Activated B cell treated with CpG ODN at 0.5 μM for 24 hours (primary cell): Measurements from ENCODE around the gene MTHFD1L. TPM values are rescaled to one million over a fixed set of nuclear protein-coding genes. Genes with fewer than 3 reads are reported as not detected.

Experiments
- ATAC-seq: fragments of 200-7000 bp; cut with Tn5 transposase; one replicate; pipeline ENCODE4 v1.10.0; 2021; ENCODE audit warnings: low read depth, mild to moderate bottlenecking, moderate library complexity
- CTCF ChIA-PET: fragments of 350-600 bp; sonication (Branson Sonifier 250); formaldehyde crosslinking; loops from one replicate; lab custom pipeline; 2021; ENCODE audit warnings: antibody characterized with exemption; lab: Charles Lee
- POLR2A ChIA-PET: fragments of 350-600 bp; sonication (Branson Sonifier 250); formaldehyde crosslinking; loops from one replicate; lab custom pipeline; 2021; ENCODE audit warnings: antibody characterized with exemption; lab: Charles Lee
- DNase-seq: peaks from one replicate; pipeline ENCODE4 v3.0.0; 2022
- H3K27ac Mint-ChIP-seq: one replicate; pipeline ENCODE4 v1.8.0; 2020; ENCODE audit warnings: mixed read lengths
- H3K27me3 Mint-ChIP-seq: one replicate; pipeline ENCODE4 v1.8.0; 2021; ENCODE audit warnings: mixed read lengths
- H3K36me3 Mint-ChIP-seq: one replicate; pipeline ENCODE4 v1.8.0; 2021; ENCODE audit warnings: low read depth, mixed read lengths
- H3K4me1 Mint-ChIP-seq: one replicate; pipeline ENCODE4 v1.8.0; 2021; ENCODE audit warnings: mixed read lengths
- H3K4me3 Mint-ChIP-seq: one replicate; pipeline ENCODE4 v1.8.0; 2020; ENCODE audit warnings: mild to moderate bottlenecking, mixed read lengths
- H3K9me3 Mint-ChIP-seq: one replicate; pipeline ENCODE4 v1.8.0; 2020; ENCODE audit warnings: mixed read lengths
- intact Hi-C: fragments of 100-400 bp; cut with micrococcal nuclease; formaldehyde crosslinking; loops from one replicate; pipeline ENCODE4 v1.15.1; 2024
- total RNA-seq: library from RNA; stranded (reverse); gene quantifications from 2 replicates; pipeline ENCODE4 v1.2.3, GENCODE V29; 2022
- TF ChIP-seq, protein P1 (sequence below): fragments of 200-600 bp; IDR thresholded peaks from one replicate; pipeline ENCODE4 v1.8.0; 2022; ENCODE audit warnings: antibody characterized with exemption, mild to moderate bottlenecking

Gene MTHFD1L
- total RNA-seq, 1 donor from 2014 or later, result 60.4 TPM

GRCh38 chr6:151058021-151058733, 192.7 kb downstream of the MTHFD1L start:
- DNase-seq, result no peak
- H3K4me1 Mint-ChIP-seq, result no peaks in the 10 kb centered on the region
- H3K27ac Mint-ChIP-seq, result no peak overlapping the region
- POLR2A ChIA-PET, result no interaction called here
- intact Hi-C loops, result no loop called here
- CTCF ChIA-PET, result no interaction called here
- no peaks in the 10 kb centered on the region for H3K27me3 Mint-ChIP-seq
- TF ChIP-seq, protein P1, sequence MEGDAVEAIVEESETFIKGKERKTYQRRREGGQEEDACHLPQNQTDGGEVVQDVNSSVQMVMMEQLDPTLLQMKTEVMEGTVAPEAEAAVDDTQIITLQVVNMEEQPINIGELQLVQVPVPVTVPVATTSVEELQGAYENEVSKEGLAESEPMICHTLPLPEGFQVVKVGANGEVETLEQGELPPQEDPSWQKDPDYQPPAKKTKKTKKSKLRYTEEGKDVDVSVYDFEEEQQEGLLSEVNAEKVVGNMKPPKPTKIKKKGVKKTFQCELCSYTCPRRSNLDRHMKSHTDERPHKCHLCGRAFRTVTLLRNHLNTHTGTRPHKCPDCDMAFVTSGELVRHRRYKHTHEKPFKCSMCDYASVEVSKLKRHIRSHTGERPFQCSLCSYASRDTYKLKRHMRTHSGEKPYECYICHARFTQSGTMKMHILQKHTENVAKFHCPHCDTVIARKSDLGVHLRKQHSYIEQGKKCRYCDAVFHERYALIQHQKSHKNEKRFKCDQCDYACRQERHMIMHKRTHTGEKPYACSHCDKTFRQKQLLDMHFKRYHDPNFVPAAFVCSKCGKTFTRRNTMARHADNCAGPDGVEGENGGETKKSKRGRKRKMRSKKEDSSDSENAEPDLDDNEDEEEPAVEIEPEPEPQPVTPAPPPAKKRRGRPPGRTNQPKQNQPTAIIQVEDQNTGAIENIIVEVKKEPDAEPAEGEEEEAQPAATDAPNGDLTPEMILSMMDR, result no peak
- ATAC-seq, result no peak
- no peaks in the 10 kb centered on the region for H3K9me3 Mint-ChIP-seq
- no peak overlapping the region for H3K4me3 Mint-ChIP-seq
- peaks cover 3% of the 10 kb centered on the region for H3K36me3 Mint-ChIP-seq

GRCh38 chr6:151059612-151060095, 194.2 kb downstream of the MTHFD1L start:
- no peak for DNase-seq
- Mint-ChIP-seq H3K27ac (no peak overlapping the region), H3K4me1 (no peaks in the 10 kb centered on the region), H3K27me3 (no peaks in the 10 kb centered on the region), H3K4me3 (no peak overlapping the region), H3K36me3 (peaks cover 3% of the 10 kb centered on the region), H3K9me3 (no peaks in the 10 kb centered on the region)
- CTCF ChIA-PET, result no interaction called here
- intact Hi-C loops, result no loop called here
- no peak for ATAC-seq
- TF ChIP-seq, protein P1, result no peak
- POLR2A ChIA-PET, result no interaction called here

DNA sequence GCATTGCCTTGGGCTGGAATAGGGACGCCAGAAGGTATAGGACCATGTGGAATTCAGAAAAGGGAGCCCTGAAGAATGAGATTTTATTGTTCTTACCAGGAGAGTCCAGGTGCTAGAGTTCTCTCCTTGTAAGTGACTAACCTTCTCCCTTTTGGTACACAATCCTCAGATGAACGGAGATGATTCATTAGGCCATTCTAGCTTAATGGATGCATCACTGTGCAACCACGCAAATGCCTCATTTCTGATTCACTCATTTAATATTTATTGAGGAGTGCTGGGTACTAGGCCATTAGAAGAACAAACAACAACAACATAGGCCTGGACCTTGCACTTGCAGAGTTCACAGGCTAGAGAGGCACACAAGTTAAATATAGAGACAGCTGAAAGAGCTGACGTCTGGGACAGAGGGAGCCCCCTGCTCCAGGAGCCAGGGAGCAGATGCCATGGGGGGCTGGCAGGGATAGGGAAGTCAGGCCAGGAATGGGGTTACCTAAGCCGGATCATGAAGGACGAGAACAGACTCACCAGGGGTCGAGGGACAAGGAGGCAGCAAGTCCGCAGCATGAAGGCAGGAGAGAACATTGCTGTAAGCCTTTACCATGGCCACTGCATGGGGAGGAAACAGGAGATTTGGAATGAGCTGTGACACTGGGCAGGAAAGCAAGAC, 194.7 kb downstream of the MTHFD1L start:
- no peaks in the 10 kb centered on the region for H3K9me3 Mint-ChIP-seq
- POLR2A ChIA-PET, result interaction anchor here (0.6 kb wide), 1 partner anchor 152 kb away, joined by 3 read pairs; no protein-coding TSS in a partner anchor
- peaks cover 3% of the 10 kb centered on the region for H3K36me3 Mint-ChIP-seq
- no peak overlapping the region for H3K27ac Mint-ChIP-seq
- CTCF ChIA-PET, result no interaction called here
- no peak overlapping the region for H3K4me3 Mint-ChIP-seq
- intact Hi-C loops, result no loop called here
- H3K27me3 Mint-ChIP-seq, result no peaks in the 10 kb centered on the region
- TF ChIP-seq, protein P1, result no peak
- DNase-seq (no peak), ATAC-seq (no peak)
- no peaks in the 10 kb centered on the region for H3K4me1 Mint-ChIP-seq

DNA sequence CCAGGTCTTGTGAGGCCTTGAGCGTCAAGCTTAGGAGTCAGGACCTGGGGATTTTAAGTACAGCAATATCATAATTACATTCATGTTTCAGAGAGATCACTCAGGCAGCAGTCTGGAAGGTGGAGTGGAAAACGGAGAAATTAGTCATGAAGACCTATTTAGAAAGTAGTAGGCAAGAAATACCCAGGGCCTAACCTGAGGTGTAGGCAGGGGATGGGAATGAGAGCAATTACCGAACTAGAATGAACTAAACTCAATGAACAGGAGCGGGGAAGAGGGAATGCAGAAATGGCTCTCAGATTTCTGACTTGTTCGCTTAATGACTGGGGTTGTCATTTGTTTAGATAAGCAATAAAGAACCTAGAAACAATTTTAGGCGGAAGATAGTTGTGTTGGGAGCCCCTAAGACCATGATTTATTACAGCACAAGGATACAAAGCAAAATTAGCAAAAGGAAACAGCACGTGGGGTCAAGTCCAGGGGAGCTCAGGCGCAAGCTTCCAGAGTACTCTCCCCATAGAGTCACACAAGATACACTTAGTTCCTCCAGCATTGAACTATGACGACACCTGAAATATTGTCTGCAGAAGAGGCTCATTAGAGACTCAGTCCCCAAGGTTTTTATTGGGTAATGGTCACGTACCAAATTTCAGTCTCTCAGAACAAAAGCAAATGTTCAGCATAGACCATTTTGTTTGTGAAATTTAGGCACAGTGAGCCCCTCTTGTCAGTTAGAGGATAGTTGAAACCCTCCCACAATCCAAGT, 195.4 kb downstream of the MTHFD1L start:
- TF ChIP-seq, protein P1, result no peak
- POLR2A ChIA-PET, result interaction anchor here (0.6 kb wide), 1 partner anchor 151 kb away, joined by 3 read pairs; no protein-coding TSS in a partner anchor
- H3K27me3 Mint-ChIP-seq, result no peaks in the 10 kb centered on the region
- DNase-seq (no peak), ATAC-seq (no peak)
- CTCF ChIA-PET, result no interaction called here
- H3K27ac Mint-ChIP-seq, result no peak overlapping the region
- H3K9me3 Mint-ChIP-seq, result no peaks in the 10 kb centered on the region
- H3K4me1 Mint-ChIP-seq, result no peaks in the 10 kb centered on the region
- intact Hi-C loops, result no loop called here
- peaks cover 8% of the 10 kb centered on the region for H3K36me3 Mint-ChIP-seq
- H3K4me3 Mint-ChIP-seq, result no peak overlapping the region

- H3K4me1 Mint-ChIP-seq, result no peaks in the 10 kb centered on the region
- H3K4me3 Mint-ChIP-seq, result no peak overlapping the region
- H3K36me3 Mint-ChIP-seq, result peaks cover 13% of the 10 kb centered on the region
- TF ChIP-seq, protein P1, result no peak
- DNase-seq (no peak), ATAC-seq (no peak)
- intact Hi-C loops, result no loop called here
- H3K27me3 Mint-ChIP-seq, result no peaks in the 10 kb centered on the region
- H3K27ac Mint-ChIP-seq, result no peak overlapping the region
- H3K9me3 Mint-ChIP-seq, result no peaks in the 10 kb centered on the region
- POLR2A ChIA-PET, result no interaction called here
- CTCF ChIA-PET, result no interaction called here
Measured at GRCh38 chr6:151063352-151063751, 197.8 kb downstream of the MTHFD1L start.
